Neural cell (in vitro differentiated cells): Measurements from ENCODE around the gene ALDH2. TPM values are rescaled to one million over a fixed set of nuclear protein-coding genes. Genes with fewer than 3 reads are reported as not detected.

ENCODE experiments used
- H2AFZ ChIP-seq: fragments of 200-600, 300-800 bp; sonication (generic), shearing (Covaris generic); 2 replicates; pipeline ENCODE4 v1.6.0; 2014; ENCODE audit warnings: low read depth, mild to moderate bottlenecking, antibody characterized with exemption, low read length, moderate library complexity
- H3F3A ChIP-seq: fragments of 200-600 bp; shearing (Covaris generic); 2 replicates; pipeline ENCODE4 v1.6.1; 2016; ENCODE audit warnings: mild to moderate bottlenecking, moderate library complexity, mixed read lengths, antibody characterized with exemption, low read length; ENCODE audit not compliant: insufficient read depth, poor library complexity, severe bottlenecking
- H3K27ac ChIP-seq: fragments of 200-600, 300-800 bp; sonication (generic), shearing (Covaris generic); 2 replicates; pipeline ENCODE4 v1.5.1; 2014; ENCODE audit warnings: mild to moderate bottlenecking, low read length, moderate library complexity
- H3K27me3 ChIP-seq: fragments of 300-800, 200-600 bp; sonication (generic), shearing (Covaris generic); 2 replicates; pipeline ENCODE4 v1.6.0; 2014; ENCODE audit warnings: mild to moderate bottlenecking, low read depth, low read length, moderate library complexity; ENCODE audit not compliant: insufficient read depth
- H3K36me3 ChIP-seq: fragments of 300-800, 200-600 bp; sonication (generic), shearing (Covaris generic); 2 replicates; pipeline ENCODE4 v1.5.1; 2014; ENCODE audit warnings: mild to moderate bottlenecking, antibody characterized with exemption, low read length, moderate library complexity; ENCODE audit not compliant: insufficient read depth
- H3K4me2 ChIP-seq: fragments of 300-800, 200-600 bp; sonication (generic), shearing (Covaris generic); 2 replicates; pipeline ENCODE4 v1.6.0; 2014; ENCODE audit warnings: mild to moderate bottlenecking, low read length
- H3K4me3 ChIP-seq: fragments of 300-800, 200-600 bp; sonication (generic), shearing (Covaris generic); 2 replicates; pipeline ENCODE4 v1.5.1; 2014; ENCODE audit warnings: mild to moderate bottlenecking, low read length, moderate library complexity
- H3K79me2 ChIP-seq: fragments of 200-600 bp; shearing (Covaris generic); replicated peaks from 2 replicates; pipeline ENCODE4 v1.6.0; 2014; ENCODE audit warnings: mild to moderate bottlenecking, low read length, moderate library complexity; ENCODE audit not compliant: insufficient read depth
- H3K9ac ChIP-seq: fragments of 300-800, 200-600 bp; sonication (generic), shearing (Covaris generic); 2 replicates; pipeline ENCODE4 v1.6.1; 2016; ENCODE audit warnings: mild to moderate bottlenecking, low read length, mixed read lengths
- H3K9me2 ChIP-seq: fragments of 200-600 bp; shearing (Covaris generic); 2 replicates; pipeline ENCODE4 v1.6.1; 2016; ENCODE audit warnings: mild to moderate bottlenecking, low read length, mixed read lengths; ENCODE audit not compliant: insufficient read depth
- H3K9me3 ChIP-seq: fragments of 200-600, 300-800 bp; sonication (generic), shearing (Covaris generic); 2 replicates; pipeline ENCODE4 v1.6.1; 2016; ENCODE audit warnings: mild to moderate bottlenecking, mixed run types, low read length, moderate library complexity, mixed read lengths
- H4K20me1 ChIP-seq: fragments of 200-600 bp; shearing (Covaris generic); 2 replicates; pipeline ENCODE4 v1.6.1; 2016; ENCODE audit warnings: mild to moderate bottlenecking, mixed run types; ENCODE audit not compliant: insufficient read depth
- EP300 ChIP-seq: fragments of 450-650 bp; conservative IDR thresholded peaks from 2 replicates; pipeline ENCODE4 v1.6.1; 2014; ENCODE audit warnings: antibody characterized with exemption, mild to moderate bottlenecking, moderate library complexity; ENCODE audit not compliant: poor library complexity, severe bottlenecking
- EZH2 ChIP-seq: fragments of 200-600, 300-800 bp; shearing (Covaris generic), sonication (generic); IDR thresholded peaks from 2 replicates; pipeline ENCODE4 v1.6.1; 2014; ENCODE audit warnings: antibody characterized with exemption, low read length, borderline replicate concordance, mild to moderate bottlenecking; ENCODE audit not compliant: insufficient read depth, poor library complexity, severe bottlenecking
- MXI1 ChIP-seq: fragments of 450-650 bp; conservative IDR thresholded peaks from 2 replicates; pipeline ENCODE4 v1.6.1; 2014; ENCODE audit warnings: antibody characterized with exemption, mild to moderate bottlenecking; ENCODE audit not compliant: poor library complexity, severe bottlenecking
- POLR2AphosphoS5 ChIP-seq: IDR thresholded peaks from 2 replicates; pipeline ENCODE4 v1.6.1; 2012
- RAD21 ChIP-seq: fragments of 450-650 bp; conservative IDR thresholded peaks from 2 replicates; pipeline ENCODE4 v1.6.1; 2014; ENCODE audit warnings: antibody characterized with exemption, mild to moderate bottlenecking, moderate library complexity
- SMC3 ChIP-seq: fragments of 450-650 bp; conservative IDR thresholded peaks from 2 replicates; pipeline ENCODE4 v1.6.1; 2014; ENCODE audit warnings: antibody characterized with exemption, mild to moderate bottlenecking, moderate library complexity; ENCODE audit not compliant: poor library complexity
- TAF1 ChIP-seq: IDR thresholded peaks from 2 replicates; pipeline ENCODE4 v1.6.1; 2012; ENCODE audit warnings: low read depth
- polyA plus RNA-seq: library from polyadenylated mRNA; depleted of rRNA; stranded (reverse); fragments of >200 nt; gene quantifications from 2 replicates; pipeline ENCODE4 v1.2.3, GENCODE V29; 2014
- TF ChIP-seq, protein P1 (sequence below): IDR thresholded peaks from 2 replicates; pipeline ENCODE4 v1.6.1; 2012; ENCODE audit warnings: borderline replicate concordance
- TF ChIP-seq, protein P2 (sequence below): fragments of 450-650 bp; IDR thresholded peaks from 2 replicates; pipeline ENCODE4 v1.5.1; 2014; ENCODE audit warnings: antibody characterized with exemption, mild to moderate bottlenecking, moderate library complexity; ENCODE audit not compliant: poor library complexity, severe bottlenecking

ALDH2 gene
- polyA plus RNA-seq, 1 donor from 2014 or later = 64.3 TPM

DNA sequence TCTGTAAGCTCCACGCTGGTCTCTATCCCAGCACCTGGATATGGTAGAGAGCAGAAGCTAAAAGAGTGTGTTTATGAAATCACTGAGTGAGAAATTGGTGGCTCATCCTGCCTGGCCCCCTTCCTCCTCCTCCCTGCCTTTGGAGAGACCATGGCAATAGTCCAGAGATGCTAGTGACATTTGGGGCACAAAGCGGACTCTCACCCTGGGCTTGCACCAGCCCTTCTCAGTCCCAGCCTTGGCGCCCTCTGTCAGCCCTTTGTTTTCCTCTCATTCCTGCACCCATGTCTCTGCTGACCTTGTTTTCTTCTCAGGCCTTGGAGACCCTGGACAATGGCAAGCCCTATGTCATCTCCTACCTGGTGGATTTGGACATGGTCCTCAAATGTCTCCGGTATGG, 18.2 kb downstream of the ALDH2 start:
- TF ChIP-seq RAD21 (no peak), POLR2AphosphoS5 (no peak), SMC3 (no peak), MXI1 (no peak), EZH2 (no peak), EP300 (no peak), TAF1 (no peak)
- TF ChIP-seq, protein P1, sequence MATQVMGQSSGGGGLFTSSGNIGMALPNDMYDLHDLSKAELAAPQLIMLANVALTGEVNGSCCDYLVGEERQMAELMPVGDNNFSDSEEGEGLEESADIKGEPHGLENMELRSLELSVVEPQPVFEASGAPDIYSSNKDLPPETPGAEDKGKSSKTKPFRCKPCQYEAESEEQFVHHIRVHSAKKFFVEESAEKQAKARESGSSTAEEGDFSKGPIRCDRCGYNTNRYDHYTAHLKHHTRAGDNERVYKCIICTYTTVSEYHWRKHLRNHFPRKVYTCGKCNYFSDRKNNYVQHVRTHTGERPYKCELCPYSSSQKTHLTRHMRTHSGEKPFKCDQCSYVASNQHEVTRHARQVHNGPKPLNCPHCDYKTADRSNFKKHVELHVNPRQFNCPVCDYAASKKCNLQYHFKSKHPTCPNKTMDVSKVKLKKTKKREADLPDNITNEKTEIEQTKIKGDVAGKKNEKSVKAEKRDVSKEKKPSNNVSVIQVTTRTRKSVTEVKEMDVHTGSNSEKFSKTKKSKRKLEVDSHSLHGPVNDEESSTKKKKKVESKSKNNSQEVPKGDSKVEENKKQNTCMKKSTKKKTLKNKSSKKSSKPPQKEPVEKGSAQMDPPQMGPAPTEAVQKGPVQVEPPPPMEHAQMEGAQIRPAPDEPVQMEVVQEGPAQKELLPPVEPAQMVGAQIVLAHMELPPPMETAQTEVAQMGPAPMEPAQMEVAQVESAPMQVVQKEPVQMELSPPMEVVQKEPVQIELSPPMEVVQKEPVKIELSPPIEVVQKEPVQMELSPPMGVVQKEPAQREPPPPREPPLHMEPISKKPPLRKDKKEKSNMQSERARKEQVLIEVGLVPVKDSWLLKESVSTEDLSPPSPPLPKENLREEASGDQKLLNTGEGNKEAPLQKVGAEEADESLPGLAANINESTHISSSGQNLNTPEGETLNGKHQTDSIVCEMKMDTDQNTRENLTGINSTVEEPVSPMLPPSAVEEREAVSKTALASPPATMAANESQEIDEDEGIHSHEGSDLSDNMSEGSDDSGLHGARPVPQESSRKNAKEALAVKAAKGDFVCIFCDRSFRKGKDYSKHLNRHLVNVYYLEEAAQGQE = no peak
- TF ChIP-seq, protein P2, sequence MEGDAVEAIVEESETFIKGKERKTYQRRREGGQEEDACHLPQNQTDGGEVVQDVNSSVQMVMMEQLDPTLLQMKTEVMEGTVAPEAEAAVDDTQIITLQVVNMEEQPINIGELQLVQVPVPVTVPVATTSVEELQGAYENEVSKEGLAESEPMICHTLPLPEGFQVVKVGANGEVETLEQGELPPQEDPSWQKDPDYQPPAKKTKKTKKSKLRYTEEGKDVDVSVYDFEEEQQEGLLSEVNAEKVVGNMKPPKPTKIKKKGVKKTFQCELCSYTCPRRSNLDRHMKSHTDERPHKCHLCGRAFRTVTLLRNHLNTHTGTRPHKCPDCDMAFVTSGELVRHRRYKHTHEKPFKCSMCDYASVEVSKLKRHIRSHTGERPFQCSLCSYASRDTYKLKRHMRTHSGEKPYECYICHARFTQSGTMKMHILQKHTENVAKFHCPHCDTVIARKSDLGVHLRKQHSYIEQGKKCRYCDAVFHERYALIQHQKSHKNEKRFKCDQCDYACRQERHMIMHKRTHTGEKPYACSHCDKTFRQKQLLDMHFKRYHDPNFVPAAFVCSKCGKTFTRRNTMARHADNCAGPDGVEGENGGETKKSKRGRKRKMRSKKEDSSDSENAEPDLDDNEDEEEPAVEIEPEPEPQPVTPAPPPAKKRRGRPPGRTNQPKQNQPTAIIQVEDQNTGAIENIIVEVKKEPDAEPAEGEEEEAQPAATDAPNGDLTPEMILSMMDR = no peak
- no peaks in the 10 kb centered on the region for H3F3A ChIP-seq
- H2AFZ ChIP-seq = no peak overlapping the region
- no peaks in the 10 kb centered on the region for H3K79me2 ChIP-seq
- H3K9me3 ChIP-seq = no peaks in the 10 kb centered on the region
- H3K36me3 ChIP-seq = no peaks in the 10 kb centered on the region
- no peaks in the 10 kb centered on the region for H4K20me1 ChIP-seq
- no peaks in the 10 kb centered on the region for H3K9me2 ChIP-seq
- H3K4me2 ChIP-seq = no peak overlapping the region
- H3K4me3 ChIP-seq = no peak overlapping the region
- H3K27ac ChIP-seq = no peak overlapping the region
- H3K27me3 ChIP-seq = no peaks in the 10 kb centered on the region
- no peak overlapping the region for H3K9ac ChIP-seq

DNA sequence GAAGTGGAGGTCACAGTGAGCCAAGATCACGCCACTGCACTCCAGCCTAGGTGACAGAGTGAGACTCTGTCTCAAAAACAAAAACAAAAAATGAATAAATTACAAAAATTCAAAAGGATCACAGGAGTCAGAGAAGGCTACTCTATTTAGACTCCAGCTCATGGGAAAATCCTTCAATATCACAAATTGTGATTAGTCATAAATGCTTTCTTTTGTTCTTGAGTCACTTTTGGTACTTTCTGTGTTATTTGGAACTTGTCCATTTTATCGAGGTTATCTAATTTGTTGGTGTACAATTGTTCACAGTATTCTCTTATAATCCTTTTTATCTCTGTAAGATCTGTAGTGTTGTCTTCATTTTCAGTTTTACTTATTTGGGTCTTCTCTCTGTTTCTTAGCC, 18.9 kb downstream of the ALDH2 start:
- no peaks in the 10 kb centered on the region for H3K27me3 ChIP-seq
- no peak overlapping the region for H3K9ac ChIP-seq
- H3K79me2 ChIP-seq = no peaks in the 10 kb centered on the region
- H3K4me3 ChIP-seq = no peak overlapping the region
- no peak overlapping the region for H3K27ac ChIP-seq
- no peaks in the 10 kb centered on the region for H3K36me3 ChIP-seq
- H3K9me3 ChIP-seq = no peaks in the 10 kb centered on the region
- H2AFZ ChIP-seq = no peak overlapping the region
- no peak for TF ChIP-seq SMC3
- no peak for TF ChIP-seq EZH2
- H3K4me2 ChIP-seq = no peak overlapping the region
- H3K9me2 ChIP-seq = no peaks in the 10 kb centered on the region
- no peaks in the 10 kb centered on the region for H3F3A ChIP-seq
- no peaks in the 10 kb centered on the region for H4K20me1 ChIP-seq

DNA sequence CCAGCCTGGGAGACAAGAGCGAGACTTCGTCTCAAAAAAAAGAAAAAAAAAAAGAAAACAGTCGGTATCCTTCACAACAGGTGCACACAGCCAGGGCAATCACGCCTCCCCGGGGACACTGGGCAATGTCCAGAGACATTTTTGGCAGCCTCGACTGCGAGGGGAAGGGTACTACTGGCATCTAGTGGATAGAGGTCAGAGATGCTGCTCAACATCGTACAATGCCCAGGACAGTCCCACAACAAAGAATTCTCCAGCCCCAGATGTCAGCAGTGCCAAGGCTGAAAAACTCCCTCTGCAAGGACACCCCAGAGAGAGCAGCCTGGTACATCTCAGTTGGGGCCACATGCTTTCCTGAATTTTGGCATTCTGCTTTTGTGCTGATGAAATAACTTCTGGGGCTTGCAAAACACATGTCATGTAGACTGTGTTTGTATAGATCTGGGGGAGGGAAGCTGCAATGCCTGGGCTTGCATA, 21.5 kb downstream of the ALDH2 start:
- H3K4me3 ChIP-seq = no peak overlapping the region
- no peak overlapping the region for H3K27ac ChIP-seq
- H3K9me2 ChIP-seq = no peaks in the 10 kb centered on the region
- H3K27me3 ChIP-seq = no peaks in the 10 kb centered on the region
- no peaks in the 10 kb centered on the region for H3F3A ChIP-seq
- H3K9ac ChIP-seq = no peak overlapping the region
- H4K20me1 ChIP-seq = no peaks in the 10 kb centered on the region
- no peaks in the 10 kb centered on the region for H3K9me3 ChIP-seq
- no peaks in the 10 kb centered on the region for H3K36me3 ChIP-seq
- no peak overlapping the region for H3K4me2 ChIP-seq
- H3K79me2 ChIP-seq = no peaks in the 10 kb centered on the region
- TF ChIP-seq MXI1 = no peak
- no peak overlapping the region for H2AFZ ChIP-seq
